Right lobe of liver (tissue), 4 donors: ENCODE data around the gene STH.

Source experiments
- POLR2A ChIP-seq: fragments of 450-650 bp; IDR thresholded peaks from one replicate; pipeline ENCODE4 v1.6.1; 2017; ENCODE audit warnings: antibody characterized with exemption, mild to moderate bottlenecking
- TF ChIP-seq, protein P1 (sequence below), 4 donors: fragments of 200-600 bp in 3 of 4; fragments of 450-650 bp in 1 of 4; IDR thresholded peaks; one replicate each; pipeline versions ENCODE4 v1.5.1 to v1.8.0; 2016 to 2022; ENCODE audit warnings: antibody characterized with exemption in 4 of 4, mild to moderate bottlenecking in 2 of 4
- donor health status: DM: no; HTN: no; CAD: no.
- donor health status: DM: no; HTN: no; CAD: no.
- donor health status: DM: no; HTN: yes; CAD: no.

DNA sequence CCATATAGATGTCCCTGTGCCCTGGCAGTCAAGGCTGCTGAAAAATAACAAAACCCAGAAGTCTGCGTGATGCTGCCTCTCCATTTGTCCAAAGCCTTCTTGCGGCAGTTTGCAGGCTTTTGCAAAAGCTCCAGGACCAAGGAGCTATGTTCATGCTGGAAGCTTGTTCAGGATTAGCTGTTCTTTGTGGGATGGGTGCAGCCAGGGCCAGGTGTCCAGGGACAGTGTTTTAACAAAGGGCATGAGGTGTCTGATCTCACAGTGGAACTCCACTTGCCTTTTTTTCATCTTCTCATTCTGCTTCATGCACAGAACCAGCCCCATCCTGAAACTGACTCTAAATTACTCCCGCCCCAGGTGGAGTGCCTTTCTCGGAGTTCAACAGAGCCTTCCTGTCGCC lies 31.7 kb upstream of the STH start:
- TF ChIP-seq, protein P1, sequence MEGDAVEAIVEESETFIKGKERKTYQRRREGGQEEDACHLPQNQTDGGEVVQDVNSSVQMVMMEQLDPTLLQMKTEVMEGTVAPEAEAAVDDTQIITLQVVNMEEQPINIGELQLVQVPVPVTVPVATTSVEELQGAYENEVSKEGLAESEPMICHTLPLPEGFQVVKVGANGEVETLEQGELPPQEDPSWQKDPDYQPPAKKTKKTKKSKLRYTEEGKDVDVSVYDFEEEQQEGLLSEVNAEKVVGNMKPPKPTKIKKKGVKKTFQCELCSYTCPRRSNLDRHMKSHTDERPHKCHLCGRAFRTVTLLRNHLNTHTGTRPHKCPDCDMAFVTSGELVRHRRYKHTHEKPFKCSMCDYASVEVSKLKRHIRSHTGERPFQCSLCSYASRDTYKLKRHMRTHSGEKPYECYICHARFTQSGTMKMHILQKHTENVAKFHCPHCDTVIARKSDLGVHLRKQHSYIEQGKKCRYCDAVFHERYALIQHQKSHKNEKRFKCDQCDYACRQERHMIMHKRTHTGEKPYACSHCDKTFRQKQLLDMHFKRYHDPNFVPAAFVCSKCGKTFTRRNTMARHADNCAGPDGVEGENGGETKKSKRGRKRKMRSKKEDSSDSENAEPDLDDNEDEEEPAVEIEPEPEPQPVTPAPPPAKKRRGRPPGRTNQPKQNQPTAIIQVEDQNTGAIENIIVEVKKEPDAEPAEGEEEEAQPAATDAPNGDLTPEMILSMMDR (IDR thresholded peaks at IDR 0.05) = no peak
- TF ChIP-seq POLR2A = no peak
